Hepatocyte (in vitro differentiated cells): Measurements from ENCODE around the gene MED15. TPM values are rescaled to one million over a fixed set of nuclear protein-coding genes. Genes with fewer than 3 reads are reported as not detected.

ENCODE experiments used
- DNase-seq: peaks from one replicate; pipeline ENCODE4 v3.0.0-alpha.2; 2016; ENCODE audit warnings: low spot score
- H2AFZ ChIP-seq: fragments of 200-600 bp; sonication (generic); 2 replicates; pipeline ENCODE4 v1.6.0; 2016; ENCODE audit warnings: antibody characterized with exemption, mild to moderate bottlenecking
- H3K27ac ChIP-seq: fragments of 200-600 bp; sonication (generic); 2 replicates; pipeline ENCODE4 v1.5.1; 2016; ENCODE audit warnings: mild to moderate bottlenecking
- H3K27me3 ChIP-seq: fragments of 200-600 bp; sonication (generic); 2 replicates; pipeline ENCODE4 v1.6.1; 2016
- H3K36me3 ChIP-seq: fragments of 200-600 bp; sonication (generic); replicated peaks from 2 replicates; pipeline ENCODE4 v1.5.1; 2016; ENCODE audit warnings: low read depth; ENCODE audit not compliant: insufficient read depth
- H3K4me1 ChIP-seq: fragments of 200-600 bp; sonication (generic); 2 replicates; pipeline ENCODE4 v1.5.1; 2016; ENCODE audit warnings: mild to moderate bottlenecking, moderate library complexity; ENCODE audit not compliant: insufficient read depth
- H3K4me2 ChIP-seq: fragments of 200-600 bp; sonication (generic); 2 replicates; pipeline ENCODE4 v1.6.0; 2016
- H3K4me3 ChIP-seq: fragments of 200-600 bp; sonication (generic); 2 replicates; pipeline ENCODE4 v1.5.1; 2016; ENCODE audit warnings: mild to moderate bottlenecking
- H3K79me2 ChIP-seq: fragments of 200-600 bp; sonication (generic); 2 replicates; pipeline ENCODE4 v1.6.0; 2017; ENCODE audit warnings: mild to moderate bottlenecking
- H3K9me2 ChIP-seq: fragments of 200-600 bp; sonication (generic); replicated peaks from 2 replicates; pipeline ENCODE4 v1.6.0; 2017; ENCODE audit warnings: mild to moderate bottlenecking; ENCODE audit not compliant: insufficient read depth
- H3K9me3 ChIP-seq: fragments of 200-600 bp; sonication (generic); 2 replicates; pipeline ENCODE4 v1.5.1; 2016; ENCODE audit warnings: low read depth, mild to moderate bottlenecking
- H4K20me1 ChIP-seq: fragments of 200-600 bp; sonication (generic); 2 replicates; pipeline ENCODE4 v1.6.0; 2016; ENCODE audit warnings: mild to moderate bottlenecking; ENCODE audit not compliant: insufficient read depth, poor library complexity, severe bottlenecking
- CTCF ChIP-seq: fragments of 200-600 bp; sonication (generic); IDR thresholded peaks from 2 replicates; pipeline ENCODE4 v1.5.1; 2016; ENCODE audit warnings: antibody characterized with exemption, mild to moderate bottlenecking; ENCODE audit not compliant: poor library complexity
- EZH2 ChIP-seq: fragments of 200-600 bp; sonication (generic); IDR thresholded peaks from 2 replicates; pipeline ENCODE4 v1.6.1; 2016; ENCODE audit warnings: antibody characterized with exemption, mild to moderate bottlenecking, borderline replicate concordance
- EZH2phosphoT487 ChIP-seq: fragments of 200-600 bp; sonication (generic); IDR thresholded peaks from one replicate; pipeline ENCODE4 v1.6.1; 2018; ENCODE audit warnings: antibody characterized with exemption, mild to moderate bottlenecking, low read depth, moderate library complexity; ENCODE audit not compliant: unreplicated experiment, severe bottlenecking
- WGBS: methylation state at CpG from one replicate; pipeline ENCODE4 v1.1.6; 2016; ENCODE audit warnings: low lambda C conversion rate; ENCODE audit errors: missing lambda C conversion rate; 5-methylcytosine and 5-hydroxymethylcytosine counted together
- polyA plus RNA-seq: library from polyadenylated mRNA; unstranded; fragments of >200 nt; fragmentation: Nextera tagmentation; extraction: Ambion mirVana; gene quantifications from 2 replicates; pipeline ENCODE4 v1.2.1, GENCODE V29; 2016
- total RNA-seq: library from RNA; depleted of rRNA; stranded (reverse); fragments of >200 nt; gene quantifications from 2 replicates; pipeline ENCODE4 v1.2.3, GENCODE V29; 2014

MED15 gene
- total and polyA plus RNA-seq, 2 experiments from 2014 or later, result 31.5 to 53.1 TPM

DNA sequence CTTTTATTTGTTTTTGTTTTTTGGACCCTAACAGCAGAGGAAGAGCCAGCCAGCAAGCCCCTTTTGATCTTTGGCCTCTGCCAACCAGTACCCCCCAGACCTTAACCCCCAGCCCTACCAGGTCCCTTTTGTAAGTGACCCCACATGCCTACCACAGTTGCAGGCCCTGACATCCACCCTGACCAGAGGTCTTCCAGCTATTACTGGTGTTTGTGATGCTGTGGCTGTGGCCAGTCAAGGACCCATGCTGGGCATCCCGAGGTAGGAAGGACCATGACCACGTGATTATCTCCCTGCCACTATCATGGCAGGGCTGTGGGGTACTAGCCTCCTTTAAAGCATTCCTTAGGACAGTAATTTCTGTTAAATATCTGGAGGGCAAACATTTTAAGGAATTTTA is 9.0 kb downstream of the MED15 start:
- TF ChIP-seq EZH2phosphoT487 (no peak), CTCF (no peak), EZH2 (no peak)
- Histone ChIP-seq H3K4me3 (no peak overlapping the region), H3K9me3 (no peaks in the 10 kb centered on the region), H4K20me1 (peaks cover 92% of the 10 kb centered on the region), H2AFZ (no peak overlapping the region), H3K27me3 (no peaks in the 10 kb centered on the region), H3K79me2 (peaks cover 100% of the 10 kb centered on the region), H3K36me3 (no peaks in the 10 kb centered on the region), H3K27ac (no peak overlapping the region), H3K4me2 (no peak overlapping the region), H3K9me2 (no peaks in the 10 kb centered on the region), H3K4me1 (peaks cover 5% of the 10 kb centered on the region)
- no peak for DNase-seq
- 92% methylated on average over 2 of the region's 2 CpGs for WGBS

DNA sequence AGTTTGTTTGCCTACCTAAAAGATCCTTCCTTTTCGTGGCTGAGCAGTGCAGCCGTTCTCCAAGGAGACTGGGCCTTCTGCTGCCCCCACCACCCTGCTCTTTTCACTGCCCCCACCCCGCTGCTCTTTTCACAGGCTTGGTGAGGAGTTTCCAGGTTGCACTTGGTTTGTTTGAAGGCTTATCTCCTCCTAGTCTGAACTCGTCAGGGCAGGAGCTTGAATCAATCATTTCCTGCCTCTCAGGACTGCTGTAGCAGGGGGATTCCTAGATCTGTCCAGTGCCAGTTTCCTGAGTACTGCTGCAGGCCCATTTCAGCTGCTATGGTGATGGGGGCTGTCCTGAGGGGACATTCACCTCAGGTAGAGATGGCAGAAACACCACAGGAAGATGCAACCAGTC is 10.0 kb downstream of the MED15 start:
- H3K4me2 ChIP-seq, result no peak overlapping the region
- TF ChIP-seq EZH2phosphoT487 (no peak), EZH2 (no peak), CTCF (no peak)
- H3K79me2 ChIP-seq, result peaks cover 100% of the 10 kb centered on the region
- DNase-seq, result no peak
- H3K4me1 ChIP-seq, result peaks cover 5% of the 10 kb centered on the region
- H4K20me1 ChIP-seq, result peaks cover 91% of the 10 kb centered on the region
- H3K4me3 ChIP-seq, result no peak overlapping the region
- no peak overlapping the region for H2AFZ ChIP-seq
- WGBS, result 68% methylated on average over 3 of the region's 4 CpGs
- H3K9me3 ChIP-seq, result no peaks in the 10 kb centered on the region
- H3K36me3 ChIP-seq, result no peaks in the 10 kb centered on the region
- no peaks in the 10 kb centered on the region for H3K9me2 ChIP-seq
- no peaks in the 10 kb centered on the region for H3K27me3 ChIP-seq
- no peak overlapping the region for H3K27ac ChIP-seq

DNA sequence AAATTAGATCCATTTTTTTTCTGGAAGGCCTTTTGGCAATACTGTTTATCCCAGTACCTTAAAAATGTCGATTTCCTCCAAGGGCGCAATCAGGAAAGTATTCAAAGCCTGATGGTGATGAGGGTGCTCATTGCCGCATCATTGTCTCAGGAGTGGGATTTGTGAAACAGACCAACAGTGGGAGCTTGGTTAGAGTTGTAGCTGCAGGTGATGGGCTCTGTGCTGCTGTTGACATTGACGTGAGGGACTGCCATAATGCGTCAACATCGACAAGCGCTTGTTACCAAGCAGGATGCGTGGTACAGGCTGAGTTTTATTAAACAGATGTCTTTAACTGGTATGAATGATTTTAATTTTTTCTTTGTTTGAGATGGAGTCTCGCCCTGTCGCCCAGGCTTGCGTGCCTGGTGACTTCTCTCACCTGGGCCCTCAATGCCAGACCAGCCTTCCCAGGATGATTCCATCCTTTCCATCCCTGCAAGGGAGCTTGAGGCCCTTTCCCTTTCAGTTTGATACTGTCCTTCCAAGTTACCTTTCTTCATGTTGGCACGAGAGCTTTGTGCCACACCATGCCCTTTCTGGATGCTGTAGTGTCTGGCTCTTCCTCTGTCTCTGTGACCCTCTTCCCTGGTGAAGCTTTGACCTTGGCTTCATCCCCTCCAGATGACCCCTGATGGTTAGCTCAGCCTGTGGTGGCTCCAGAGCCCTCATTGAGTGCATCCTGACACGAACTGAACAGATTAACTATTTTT is 10.6 kb downstream of the MED15 start:
- Histone ChIP-seq H3K9me3 (no peaks in the 10 kb centered on the region), H4K20me1 (peaks cover 92% of the 10 kb centered on the region), H3K4me1 (peaks cover 11% of the 10 kb centered on the region), H3K27me3 (no peaks in the 10 kb centered on the region), H2AFZ (no peak overlapping the region), H3K9me2 (no peaks in the 10 kb centered on the region), H3K27ac (no peak overlapping the region), H3K4me2 (no peak overlapping the region), H3K36me3 (no peaks in the 10 kb centered on the region), H3K4me3 (no peak overlapping the region), H3K79me2 (peaks cover 100% of the 10 kb centered on the region)
- no peak for TF ChIP-seq EZH2
- TF ChIP-seq EZH2phosphoT487, result no peak
- no peak for TF ChIP-seq CTCF
- no peak for DNase-seq
- WGBS, result 89% methylated on average over 13 of the region's 13 CpGs
